Measurements from ENCODE around the gene MNX1.

MNX1 gene

GRCh38 chr7:156966387-156966786, 44.1 kb downstream of the MNX1 start:
- no peak for DNase-seq

- DNase-seq = no peak
Measured at GRCh38 chr7:156964971-156965370, 45.5 kb downstream of the MNX1 start.

GRCh38 chr7:156963472-156963871, 47.0 kb downstream of the MNX1 start:
- DNase-seq = no peak

GRCh38 chr7:156962897-156963296, 47.6 kb downstream of the MNX1 start:
- no peak for DNase-seq

GRCh38 chr7:156962145-156962544, 48.3 kb downstream of the MNX1 start:
- DNase-seq = no peak

GRCh38 chr7:156956727-156957126, 53.7 kb downstream of the MNX1 start:
- DNase-seq = no peak

- DNase-seq = no peak
Measured at GRCh38 chr7:156954941-156955340, 55.5 kb downstream of the MNX1 start.

Measured in NCI-H146 (cell line).